NCI-H1105 treated with DMSO at 0.1 percent for 48 hours (cell line): ENCODE data around the gene APEH.

ENCODE experiments used
- DNase-seq: peaks from one replicate; lab custom pipeline; 2025; lab: John Stamatoyannopoulos, UW

The APEH gene

GRCh38 chr3:49650637-49651036 is 23.5 kb upstream of the APEH start:
- no peak for DNase-seq

- DNase-seq, result no peak
Measured at GRCh38 chr3:49652218-49652902, 21.8 kb upstream of the APEH start.

GRCh38 chr3:49652903-49653415 is 21.2 kb upstream of the APEH start:
- DNase-seq, result no peak

GRCh38 chr3:49653621-49654020 is 20.5 kb upstream of the APEH start:
- DNase-seq, result no peak

- DNase-seq, result no peak
Measured at GRCh38 chr3:49654176-49654825, 19.9 kb upstream of the APEH start.

GRCh38 chr3:49654955-49655556 is 19.1 kb upstream of the APEH start:
- peak; percentile 77 for DNase-seq

- DNase-seq, result no peak
Measured at GRCh38 chr3:49655731-49656285, 18.3 kb upstream of the APEH start.

GRCh38 chr3:49656541-49657112 is 17.5 kb upstream of the APEH start:
- no peak for DNase-seq

GRCh38 chr3:49657208-49657915 is 16.8 kb upstream of the APEH start:
- no peak for DNase-seq

GRCh38 chr3:49658711-49659110 is 15.4 kb upstream of the APEH start:
- no peak for DNase-seq

- no peak for DNase-seq
Measured at GRCh38 chr3:49659756-49660155, 14.4 kb upstream of the APEH start.

GRCh38 chr3:49661281-49661680 is 12.9 kb upstream of the APEH start:
- no peak for DNase-seq

- DNase-seq, result no peak
Measured at GRCh38 chr3:49662021-49662420, 12.1 kb upstream of the APEH start.

GRCh38 chr3:49662720-49663413 is 11.3 kb upstream of the APEH start:
- DNase-seq, result no peak

GRCh38 chr3:49663831-49664230 is 10.3 kb upstream of the APEH start:
- DNase-seq, result no peak

GRCh38 chr3:49664300-49664699 is 9.9 kb upstream of the APEH start:
- DNase-seq, result no peak

- DNase-seq, result no peak
Measured at GRCh38 chr3:49665822-49666519, 8.2 kb upstream of the APEH start.

- DNase-seq, result no peak
Measured at GRCh38 chr3:49666592-49666991, 7.6 kb upstream of the APEH start.

GRCh38 chr3:49667701-49668413 is 6.3 kb upstream of the APEH start:
- DNase-seq, result no peak

GRCh38 chr3:49668414-49668797 is 5.7 kb upstream of the APEH start:
- no peak for DNase-seq
